Pancreas (tissue), 10 donors: ENCODE data around the gene NDC1. TPM values are rescaled to one million over a fixed set of nuclear protein-coding genes. Genes with fewer than 3 reads are reported as not detected.

Source experiments
- ATAC-seq, 4 donors: fragments of 200-7000 bp; cut with Tn5 transposase; one replicate each; pipeline versions ENCODE4 v1.8.0 to v1.9.1; 2020; ENCODE audit warnings: mild to moderate bottlenecking in 4 of 4, moderate library complexity in 4 of 4
- DNase-seq, 6 donors: peaks; one replicate each; pipeline ENCODE4 v3.0.0-alpha.2; 2020
- FAIRE-seq: peaks from 2 replicates; lab custom pipeline; 2012; peaks lifted over from hg19 to GRCh38; lab: Jason Lieb, UNC
- H3K27ac ChIP-seq, 4 donors: fragments of 200-600 bp; sonication (generic); 1 replicate in 3 of 4; 2 replicates in 1 of 4; pipeline versions ENCODE4 v1.5.0 to v1.8.0; 2020
- H3K27me3 ChIP-seq, 4 donors: fragments of 200-600 bp; one replicate each; pipeline ENCODE4 v1.8.0; 2021
- H3K36me3 ChIP-seq, 3 donors: fragments of 200-600 bp; sonication (generic) in 1 of 3; one replicate each; pipeline versions ENCODE4 v1.5.0 to v1.8.0; 2020 to 2021
- H3K4me1 ChIP-seq, 3 donors: fragments of 200-600 bp; one replicate each; pipeline ENCODE4 v1.8.0; 2021
- H3K4me3 ChIP-seq, 4 donors: fragments of 200-600 bp; sonication (generic) in 2 of 4; one replicate each; pipeline versions ENCODE4 v1.5.0 to v1.8.0; 2020 to 2021
- H3K9me3 ChIP-seq, 4 donors: fragments of 200-600 bp; one replicate each; pipeline ENCODE4 v1.8.0; 2021
- WGBS, 2 donors: extraction: QIAGEN DNeasy Blood & Tissue Kit; methylation state at CpG; one replicate each; pipeline ENCODE4 v1.1.7; 2013; 5-methylcytosine and 5-hydroxymethylcytosine counted together
- intact Hi-C, 3 donors: fragments of 100-400 bp; cut with DNase I; formaldehyde crosslinking; loops; one replicate each; pipeline versions ENCODE4 v1.11.1 to v1.14.2; 2022
- polyA plus RNA-seq, 2 donors: library from polyadenylated mRNA; stranded (reverse); fragments of 200-250 nt; gene quantifications; one replicate each; pipeline ENCODE4 v1.2.3, GENCODE V29; 2013
- total RNA-seq, 6 donors: library from RNA; stranded (reverse); fragmentation: NEBNext Ultra II Directional in 4 of 6; extraction: Animal tissue kit (Norgen Biotek cat#: 25700) in 4 of 6; gene quantifications; one replicate each; pipeline versions ENCODE4 v1.2.1 to v1.2.4, GENCODE V29; 2021 to 2023
- TF ChIP-seq, protein P1 (sequence below), 4 donors: fragments of 200-600 bp; sonication (generic) in 3 of 4; IDR thresholded peaks; one replicate each; pipeline versions ENCODE4 v1.5.0 to v1.8.0; 2021; ENCODE audit warnings: antibody characterized with exemption in 4 of 4
- donor health status: healthy with polysubstance abuse.
- donor health status: DM: no; HTN: no; CAD: no; lungs with moderate emphysema.
- donor health status: DM: no; HTN: no; CAD: no.
- donor health status: control.
- donor health status: control.
- donor health status: Bipolar disorder and iron deficiency.
- donor health status: DM: yes; HTN: yes; CAD: no.
- donor health status: DM: no; HTN: no; CAD: no.
- donor health status: DM: no; HTN: no; CAD: no.
- donor health status: DM: yes; HTN: yes; CAD: no.

NDC1 gene
- total and polyA plus RNA-seq, 8 donors, result 1.6 to 7.4 (median 4.7) TPM

DNA sequence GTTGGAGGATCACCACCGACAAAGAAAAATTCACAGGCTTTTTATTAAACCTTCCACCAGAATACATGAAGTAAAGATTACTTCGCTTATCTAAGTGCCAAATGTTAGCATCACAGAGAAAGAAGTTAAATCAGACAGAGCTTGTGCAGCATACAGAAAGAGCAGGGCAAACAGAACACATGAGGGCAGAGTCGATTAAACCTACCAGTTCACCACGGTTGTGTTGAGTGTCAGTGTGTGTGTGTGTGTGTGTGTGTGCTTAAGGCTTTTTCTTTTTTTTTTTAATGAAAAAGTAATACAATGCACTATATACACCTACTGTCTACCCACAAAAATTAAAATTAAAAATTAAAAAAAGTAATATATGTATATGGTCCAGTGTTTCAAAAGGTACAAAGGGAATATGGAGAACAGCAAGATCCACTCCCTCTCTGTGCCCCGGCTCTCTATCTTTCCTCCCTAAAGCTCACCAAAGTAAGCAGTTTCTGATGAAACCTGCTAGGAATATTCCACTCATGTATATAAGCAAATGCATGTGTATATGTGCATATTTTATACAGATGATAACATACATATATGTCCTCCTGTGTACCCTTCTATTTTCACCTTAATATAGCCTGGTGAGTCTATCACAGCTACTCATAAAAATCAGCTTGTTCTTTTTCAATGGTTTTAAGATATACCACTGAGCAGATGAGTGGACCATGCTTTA lies 33.8 kb upstream of the NDC1 start:
- Histone ChIP-seq H3K27me3 (no peaks in the 10 kb centered on the region), H3K27ac (no peak overlapping the region), H3K36me3 (peaks cover 0 to 6% (median 4%) of the 10 kb centered on the region in 3 donors), H3K4me1 (no peaks in the 10 kb centered on the region), H3K4me3 (no peak overlapping the region), H3K9me3 (no peaks in the 10 kb centered on the region)
- FAIRE-seq (no peak), ATAC-seq (no peak), DNase-seq (no peak)
- TF ChIP-seq, protein P1, sequence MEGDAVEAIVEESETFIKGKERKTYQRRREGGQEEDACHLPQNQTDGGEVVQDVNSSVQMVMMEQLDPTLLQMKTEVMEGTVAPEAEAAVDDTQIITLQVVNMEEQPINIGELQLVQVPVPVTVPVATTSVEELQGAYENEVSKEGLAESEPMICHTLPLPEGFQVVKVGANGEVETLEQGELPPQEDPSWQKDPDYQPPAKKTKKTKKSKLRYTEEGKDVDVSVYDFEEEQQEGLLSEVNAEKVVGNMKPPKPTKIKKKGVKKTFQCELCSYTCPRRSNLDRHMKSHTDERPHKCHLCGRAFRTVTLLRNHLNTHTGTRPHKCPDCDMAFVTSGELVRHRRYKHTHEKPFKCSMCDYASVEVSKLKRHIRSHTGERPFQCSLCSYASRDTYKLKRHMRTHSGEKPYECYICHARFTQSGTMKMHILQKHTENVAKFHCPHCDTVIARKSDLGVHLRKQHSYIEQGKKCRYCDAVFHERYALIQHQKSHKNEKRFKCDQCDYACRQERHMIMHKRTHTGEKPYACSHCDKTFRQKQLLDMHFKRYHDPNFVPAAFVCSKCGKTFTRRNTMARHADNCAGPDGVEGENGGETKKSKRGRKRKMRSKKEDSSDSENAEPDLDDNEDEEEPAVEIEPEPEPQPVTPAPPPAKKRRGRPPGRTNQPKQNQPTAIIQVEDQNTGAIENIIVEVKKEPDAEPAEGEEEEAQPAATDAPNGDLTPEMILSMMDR (IDR thresholded peaks at IDR 0.05), result no peak
- WGBS, 2 donors, result 71 to 77% methylated on average over 5 of the region's 5 CpGs
- intact Hi-C loops, result loop anchor here in 1 of 3 donors (10.0 kb wide), 1 partner anchor 943 kb away; no protein-coding TSS in a partner anchor

DNA sequence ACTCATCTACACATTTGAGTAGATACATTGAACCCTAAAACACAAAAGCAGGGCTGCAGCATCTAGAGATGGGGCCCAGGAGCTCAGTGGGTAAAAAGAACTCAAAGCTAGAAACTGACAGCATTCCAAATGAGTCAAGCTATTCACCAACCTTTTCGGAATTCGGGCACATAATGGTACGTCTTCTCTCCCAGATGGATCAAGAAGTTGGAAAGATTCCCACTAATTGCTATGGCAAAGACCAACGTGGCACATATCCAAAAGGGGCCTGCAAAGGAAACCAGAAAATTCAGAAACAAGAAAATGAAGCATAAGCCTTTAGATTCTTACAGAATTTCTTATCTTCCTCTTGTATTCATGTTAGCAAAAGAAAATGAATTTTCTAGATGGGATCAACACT lies 33.1 kb upstream of the NDC1 start:
- Histone ChIP-seq H3K9me3 (no peaks in the 10 kb centered on the region), H3K36me3 (peaks cover 0 to 11% (median 4%) of the 10 kb centered on the region in 3 donors), H3K27me3 (no peaks in the 10 kb centered on the region), H3K27ac (no peak overlapping the region), H3K4me1 (no peaks in the 10 kb centered on the region), H3K4me3 (no peak overlapping the region)
- DNase-seq, result no peak
- FAIRE-seq, result no peak
- no peak for ATAC-seq
- 72 to 79% methylated on average over 4 of the region's 4 CpGs for WGBS, 2 donors
- TF ChIP-seq, protein P1 (IDR thresholded peaks at IDR 0.05), result no peak
- intact Hi-C loops, result loop anchor here in 1 of 3 donors (10.0 kb wide), 1 partner anchor 944 kb away; no protein-coding TSS in a partner anchor

DNA sequence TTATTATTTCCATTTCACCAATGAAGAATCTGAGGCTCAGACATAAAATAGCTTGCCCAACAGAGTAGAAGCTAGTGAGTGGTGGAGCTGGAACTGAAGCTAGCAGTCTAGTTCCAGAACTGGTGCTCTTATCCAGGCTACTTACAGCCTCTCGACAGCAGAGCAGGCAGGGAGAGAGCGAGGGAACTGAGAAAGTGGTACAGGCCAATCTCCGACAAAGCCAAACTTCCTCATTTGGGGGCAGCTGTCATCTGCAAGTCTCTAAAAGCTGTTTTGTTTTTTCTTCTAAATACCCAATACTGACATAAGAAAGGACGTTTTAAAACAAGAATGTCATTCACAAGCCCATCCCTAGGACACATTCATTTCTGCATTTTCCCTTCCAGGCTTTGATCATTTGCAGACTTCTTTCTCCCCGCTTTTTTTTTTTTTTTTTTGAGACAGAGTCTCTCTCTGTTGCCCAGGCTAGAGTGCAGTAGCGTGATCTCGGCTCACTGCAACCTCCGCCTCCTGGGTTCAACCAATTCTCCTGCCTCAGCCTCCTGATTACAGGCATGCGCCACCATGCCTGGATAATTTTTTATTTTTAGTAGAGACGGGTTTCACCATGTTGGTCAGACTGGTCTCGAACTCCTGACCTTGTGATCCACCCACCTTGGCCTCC lies 31.5 kb upstream of the NDC1 start:
- TF ChIP-seq, protein P1 (IDR thresholded peaks at IDR 0.05), result no peak
- Histone ChIP-seq H3K9me3 (no peaks in the 10 kb centered on the region), H3K27ac (no peak overlapping the region), H3K36me3 (peaks cover 0 to 13% (median 4%) of the 10 kb centered on the region in 3 donors), H3K4me3 (no peak overlapping the region), H3K27me3 (no peaks in the 10 kb centered on the region), H3K4me1 (no peaks in the 10 kb centered on the region)
- WGBS, 2 donors, result 94% methylated on average over 10 to 11 of the region's 11 CpGs
- ATAC-seq, result no peak
- intact Hi-C loops, result loop anchor here in 2 of 3 donors (5.0 to 10.0 kb wide), 2 partner anchors 78 to 945 kb away; partner anchors contain the start of genes IFT25 (in 1 of the 2) and LRRC42 (in 1 of the 2)
- no peak for DNase-seq
- no peak for FAIRE-seq

DNA sequence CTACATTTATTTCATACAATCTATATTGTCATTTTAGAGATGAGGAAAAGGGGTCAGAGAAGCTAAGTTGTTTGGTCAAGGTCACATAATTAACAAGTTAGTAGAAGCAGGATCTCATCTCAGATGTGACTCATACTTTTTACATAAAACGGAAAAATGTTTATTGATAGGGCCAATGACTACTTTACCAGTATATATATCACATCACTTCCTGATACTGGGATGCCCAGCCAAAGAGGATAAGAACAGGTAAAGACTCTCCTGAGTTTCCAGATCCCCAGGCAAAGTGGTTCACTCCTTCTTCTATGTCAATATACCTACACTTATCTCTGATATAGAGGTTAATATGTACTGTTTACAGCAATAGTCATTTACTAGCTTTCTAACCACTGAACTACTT lies 30.5 kb upstream of the NDC1 start:
- Histone ChIP-seq H3K4me1 (no peaks in the 10 kb centered on the region), H3K9me3 (no peaks in the 10 kb centered on the region), H3K27ac (no peak overlapping the region), H3K36me3 (peaks cover 0 to 13% (median 4%) of the 10 kb centered on the region in 3 donors), H3K27me3 (no peaks in the 10 kb centered on the region), H3K4me3 (no peak overlapping the region)
- DNase-seq (no peak), FAIRE-seq (no peak), ATAC-seq (no peak)
- TF ChIP-seq, protein P1 (IDR thresholded peaks at IDR 0.05), result no peak
- 36 to 42% methylated on average over 1 of the region's 1 CpG for WGBS, 2 donors
- intact Hi-C loops, result loop anchor here in 1 of 3 donors (5.0 kb wide), 1 partner anchor 79 kb away; the partner anchor contains the start of genes IFT25 and LRRC42
